H9 (cell line): ENCODE measurements around the gene GPC6. TPM values are rescaled to one million over a fixed set of nuclear protein-coding genes. Genes with fewer than 3 reads are reported as not detected.

Experiments
- DNase-seq: peaks from one replicate; pipeline ENCODE4 v3.0.0-alpha.2; 2017
- H2AFZ ChIP-seq: one replicate; pipeline ENCODE4 v1.6.1; 2013; ENCODE audit warnings: mild to moderate bottlenecking, low read length, control low read depth, moderate library complexity
- H2AK5ac ChIP-seq: 2 replicates; pipeline ENCODE4 v1.6.1; 2013; ENCODE audit warnings: low read length, control low read depth, mixed read lengths; ENCODE audit not compliant: insufficient read length
- H2BK120ac ChIP-seq: one replicate; pipeline ENCODE4 v1.6.1; 2013; ENCODE audit warnings: low read depth, mild to moderate bottlenecking, low read length, control low read depth, inconsistent platforms; ENCODE audit not compliant: poor library complexity, severe bottlenecking
- H2BK12ac ChIP-seq: 2 replicates; pipeline ENCODE4 v1.6.1; 2013; ENCODE audit warnings: low read length, control low read depth, mixed read lengths, low read depth; ENCODE audit not compliant: insufficient read length
- H2BK15ac ChIP-seq: 2 replicates; pipeline ENCODE4 v1.6.1; 2013; ENCODE audit warnings: low read depth, low read length, control low read depth
- H2BK20ac ChIP-seq: one replicate; pipeline ENCODE4 v1.6.1; 2013; ENCODE audit warnings: low read depth, mild to moderate bottlenecking, low read length, control low read depth, inconsistent platforms; ENCODE audit not compliant: poor library complexity, severe bottlenecking
- H2BK5ac ChIP-seq: 2 replicates; pipeline ENCODE4 v1.6.1; 2013; ENCODE audit warnings: low read length, control low read depth, mixed read lengths; ENCODE audit not compliant: insufficient read length
- H3K14ac ChIP-seq: 2 replicates; pipeline ENCODE4 v1.6.1; 2013; ENCODE audit warnings: low read length, control low read depth; ENCODE audit not compliant: insufficient read depth
- H3K18ac ChIP-seq: 2 replicates; pipeline ENCODE4 v1.6.1; 2013; ENCODE audit warnings: low read depth, mild to moderate bottlenecking, mixed read lengths, low read length, control low read depth; ENCODE audit not compliant: insufficient read length
- H3K23ac ChIP-seq: 2 replicates; pipeline ENCODE4 v1.6.1; 2013; ENCODE audit warnings: low read length, control low read depth, mixed read lengths, low read depth; ENCODE audit not compliant: insufficient read length
- H3K23me2 ChIP-seq: 2 replicates; pipeline ENCODE4 v1.6.1; 2013; ENCODE audit warnings: low read depth, mild to moderate bottlenecking, mixed read lengths, low read length, control low read depth; ENCODE audit not compliant: insufficient read length, poor library complexity, severe bottlenecking
- H3K27ac ChIP-seq: 2 replicates; pipeline ENCODE4 v1.5.1; 2013; ENCODE audit warnings: low read length, control low read depth, mixed read lengths, low read depth; ENCODE audit not compliant: insufficient read length
- H3K27me3 ChIP-seq: 2 replicates; pipeline ENCODE4 v1.6.1; 2013; ENCODE audit warnings: low read length, control low read depth, inconsistent platforms; ENCODE audit not compliant: insufficient read depth
- H3K4ac ChIP-seq: 2 replicates; pipeline ENCODE4 v1.6.1; 2013; ENCODE audit warnings: low read depth, mild to moderate bottlenecking, control low read depth, inconsistent platforms, low read length, moderate library complexity
- H3K4me1 ChIP-seq: 2 replicates; pipeline ENCODE4 v1.6.1; 2013; ENCODE audit warnings: low read length, control low read depth, inconsistent platforms; ENCODE audit not compliant: insufficient read depth
- H3K4me2 ChIP-seq: 2 replicates; pipeline ENCODE4 v1.6.1; 2013; ENCODE audit warnings: low read length, control low read depth, mixed read lengths; ENCODE audit not compliant: insufficient read length, insufficient read depth
- H3K56ac ChIP-seq: 2 replicates; pipeline ENCODE4 v1.6.1; 2013; ENCODE audit warnings: low read depth, mild to moderate bottlenecking, mixed read lengths, low read length, control low read depth; ENCODE audit not compliant: insufficient read length
- H3K79me1 ChIP-seq: 2 replicates; pipeline ENCODE4 v1.6.1; 2013; ENCODE audit warnings: low read depth, mild to moderate bottlenecking, moderate library complexity, low read length, control low read depth, inconsistent platforms; ENCODE audit not compliant: insufficient read depth, poor library complexity, severe bottlenecking
- H3K79me2 ChIP-seq: 2 replicates; pipeline ENCODE4 v1.6.1; 2013; ENCODE audit warnings: low read length, control low read depth, inconsistent platforms; ENCODE audit not compliant: insufficient read depth
- H3K9ac ChIP-seq: 2 replicates; pipeline ENCODE4 v1.6.1; 2013; ENCODE audit warnings: low read length, control low read depth, mixed read lengths; ENCODE audit not compliant: insufficient read length; ENCODE audit errors: extremely low read depth
- H3K9me3 ChIP-seq: one replicate; pipeline ENCODE4 v1.6.1; 2013; ENCODE audit warnings: low read depth, low read length, inconsistent platforms; ENCODE audit not compliant: control insufficient read depth
- H3T11ph ChIP-seq: one replicate; pipeline ENCODE4 v1.6.1; 2013; ENCODE audit warnings: mild to moderate bottlenecking, low read length, control low read depth, inconsistent platforms
- H4K20me1 ChIP-seq: one replicate; pipeline ENCODE4 v1.6.1; 2013; ENCODE audit not compliant: control insufficient read depth, insufficient read length, insufficient read depth
- H4K5ac ChIP-seq: 2 replicates; pipeline ENCODE4 v1.6.1; 2013; ENCODE audit warnings: low read depth, mild to moderate bottlenecking, mixed read lengths, low read length, control low read depth; ENCODE audit not compliant: insufficient read length
- H4K8ac ChIP-seq: replicated peaks from 2 replicates; pipeline ENCODE4 v1.6.1; 2013; ENCODE audit warnings: low read length, control low read depth, mixed read lengths, low read depth; ENCODE audit not compliant: insufficient read length
- H4K91ac ChIP-seq: 2 replicates; pipeline ENCODE4 v1.6.1; 2013; ENCODE audit warnings: low read depth, mild to moderate bottlenecking, moderate library complexity, mixed read lengths, low read length, control low read depth; ENCODE audit not compliant: insufficient read length
- H3K27ac Mint-ChIP-seq, 3 experiments: 2 replicates in 2 of 3; 3 replicates in 1 of 3; pipeline ENCODE4 v1.8.0; 2020 to 2021; ENCODE audit warnings: mixed read lengths in 3 of 3, mild to moderate bottlenecking in 1 of 3, moderate library complexity in 1 of 3
- H3K27me3 Mint-ChIP-seq: 2 replicates; pipeline ENCODE4 v1.8.0; 2021; ENCODE audit warnings: low read depth, mild to moderate bottlenecking, moderate library complexity, mixed read lengths
- H3K36me3 Mint-ChIP-seq, 3 experiments: 2 replicates in 2 of 3; 3 replicates in 1 of 3; pipeline ENCODE4 v1.8.0; 2020 to 2021; ENCODE audit warnings: low read depth in 3 of 3, mixed read lengths in 3 of 3; ENCODE audit not compliant: insufficient read depth in 1 of 3
- H3K4me1 Mint-ChIP-seq, 2 experiments: 2 replicates each; pipeline ENCODE4 v1.8.0; 2020; ENCODE audit warnings: mixed read lengths in 2 of 2
- H3K4me3 Mint-ChIP-seq, 2 experiments: 2 replicates in 1 of 2; 3 replicates in 1 of 2; pipeline ENCODE4 v1.8.0; 2020 to 2021; ENCODE audit warnings: mild to moderate bottlenecking in 2 of 2, mixed read lengths in 2 of 2, moderate library complexity in 1 of 2
- H3K9me3 Mint-ChIP-seq, 2 experiments: 2 replicates in 1 of 2; 3 replicates in 1 of 2; pipeline ENCODE4 v1.8.0; 2020; ENCODE audit warnings: mild to moderate bottlenecking in 2 of 2, mixed read lengths in 2 of 2, moderate library complexity in 1 of 2
- total RNA-seq: library from RNA; stranded (reverse); gene quantifications from 2 replicates; pipeline ENCODE4 v1.2.1, GENCODE V29; 2021
- TF ChIP-seq, protein P1 (sequence below): fragments of 200-600 bp; sonication (generic); conservative IDR thresholded peaks from 3 replicates; pipeline ENCODE4 v1.8.0; 2021; ENCODE audit warnings: antibody characterized with exemption, mild to moderate bottlenecking

The GPC6 gene
- total RNA-seq, 1 experiment from 2014 or later, result 15.6 TPM

DNA sequence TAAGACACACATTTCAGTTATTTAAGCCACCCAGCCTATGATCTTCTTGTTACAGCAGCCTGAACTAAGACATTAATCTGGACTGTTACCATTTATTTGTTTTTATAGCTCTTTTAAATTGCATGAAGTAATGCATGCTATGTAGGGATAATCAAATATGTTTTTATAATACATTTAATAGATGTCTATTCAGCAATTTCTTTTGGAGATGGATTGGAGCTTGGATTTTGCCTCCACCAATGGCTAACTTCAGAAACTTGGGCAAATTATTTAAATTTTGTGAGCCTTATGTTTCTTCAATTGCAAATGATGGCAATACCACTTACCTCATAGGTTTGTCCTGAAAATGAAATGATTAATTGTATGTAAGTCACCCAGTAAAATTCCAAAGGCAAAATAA, 288.7 kb downstream of the GPC6 start:
- no peak overlapping the region for H3K23ac ChIP-seq
- H3K23me2 ChIP-seq, result no peaks in the 10 kb centered on the region
- no peak overlapping the region for H2BK5ac ChIP-seq
- no peak overlapping the region for H3K18ac ChIP-seq
- no peak overlapping the region for H3K4ac ChIP-seq
- no peaks in the 10 kb centered on the region for H3K4me1 ChIP-seq
- H3K27ac Mint-ChIP-seq, result no peak overlapping the region
- no peaks in the 10 kb centered on the region for H3K9me3 ChIP-seq
- H3K4me1 Mint-ChIP-seq, result peaks cover 20 to 32% of the 10 kb centered on the region in 2 experiments
- H2BK15ac ChIP-seq, result no peak overlapping the region
- H3K9me3 Mint-ChIP-seq, result no peaks in the 10 kb centered on the region
- H3K27me3 ChIP-seq, result no peaks in the 10 kb centered on the region
- no peaks in the 10 kb centered on the region for H3K36me3 Mint-ChIP-seq
- no peak overlapping the region for H3K4me3 Mint-ChIP-seq
- no peak overlapping the region for H4K91ac ChIP-seq
- no peaks in the 10 kb centered on the region for H3K79me2 ChIP-seq
- H4K20me1 ChIP-seq, result no peaks in the 10 kb centered on the region
- H4K5ac ChIP-seq, result no peak overlapping the region
- no peak overlapping the region for H4K8ac ChIP-seq
- H3K27ac ChIP-seq, result no peak overlapping the region
- no peak overlapping the region for H2BK120ac ChIP-seq
- no peak overlapping the region for H3K4me2 ChIP-seq
- H3K9ac ChIP-seq, result no peak overlapping the region
- H2AK5ac ChIP-seq, result no peak overlapping the region
- TF ChIP-seq, protein P1, sequence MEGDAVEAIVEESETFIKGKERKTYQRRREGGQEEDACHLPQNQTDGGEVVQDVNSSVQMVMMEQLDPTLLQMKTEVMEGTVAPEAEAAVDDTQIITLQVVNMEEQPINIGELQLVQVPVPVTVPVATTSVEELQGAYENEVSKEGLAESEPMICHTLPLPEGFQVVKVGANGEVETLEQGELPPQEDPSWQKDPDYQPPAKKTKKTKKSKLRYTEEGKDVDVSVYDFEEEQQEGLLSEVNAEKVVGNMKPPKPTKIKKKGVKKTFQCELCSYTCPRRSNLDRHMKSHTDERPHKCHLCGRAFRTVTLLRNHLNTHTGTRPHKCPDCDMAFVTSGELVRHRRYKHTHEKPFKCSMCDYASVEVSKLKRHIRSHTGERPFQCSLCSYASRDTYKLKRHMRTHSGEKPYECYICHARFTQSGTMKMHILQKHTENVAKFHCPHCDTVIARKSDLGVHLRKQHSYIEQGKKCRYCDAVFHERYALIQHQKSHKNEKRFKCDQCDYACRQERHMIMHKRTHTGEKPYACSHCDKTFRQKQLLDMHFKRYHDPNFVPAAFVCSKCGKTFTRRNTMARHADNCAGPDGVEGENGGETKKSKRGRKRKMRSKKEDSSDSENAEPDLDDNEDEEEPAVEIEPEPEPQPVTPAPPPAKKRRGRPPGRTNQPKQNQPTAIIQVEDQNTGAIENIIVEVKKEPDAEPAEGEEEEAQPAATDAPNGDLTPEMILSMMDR, result no peak
- no peaks in the 10 kb centered on the region for H3K79me1 ChIP-seq
- no peaks in the 10 kb centered on the region for H3K27me3 Mint-ChIP-seq
- H2BK20ac ChIP-seq, result no peak overlapping the region
- H3T11ph ChIP-seq, result no peak overlapping the region
- DNase-seq, result no peak
- no peak overlapping the region for H3K56ac ChIP-seq
- H2AFZ ChIP-seq, result no peak overlapping the region
- no peak overlapping the region for H2BK12ac ChIP-seq
- H3K14ac ChIP-seq, result no peak overlapping the region
